Sigmoid colon (tissue), 4 donors: ENCODE results near the gene AQP5.

Experiments
- EP300 ChIP-seq, 4 donors: sonication (generic); formaldehyde crosslinking; IDR thresholded peaks; one replicate each; pipeline ENCODE4 v1.6.1; 2017; ENCODE audit warnings: antibody characterized with exemption in 4 of 4
- POLR2A ChIP-seq, 2 donors: fragments of 450-650 bp; IDR thresholded peaks; one replicate each; pipeline ENCODE4 v1.6.1; 2016; ENCODE audit warnings: antibody characterized with exemption in 2 of 2, mild to moderate bottlenecking in 2 of 2, moderate library complexity in 2 of 2
- POLR2AphosphoS5 ChIP-seq, 4 donors: sonication (generic); formaldehyde crosslinking; IDR thresholded peaks; one replicate each; pipeline ENCODE4 v1.6.1; 2017; ENCODE audit warnings: antibody characterized with exemption in 4 of 4
- TF ChIP-seq, protein P1 (sequence below), 4 experiments: fragments of 450-650 bp in 3 of 4; fragments of 200-600 bp in 1 of 4; IDR thresholded peaks; one replicate each; pipeline ENCODE4 v1.5.1; 2016 to 2019; ENCODE audit warnings: antibody characterized with exemption in 4 of 4, mild to moderate bottlenecking in 3 of 4, moderate library complexity in 2 of 4

DNA sequence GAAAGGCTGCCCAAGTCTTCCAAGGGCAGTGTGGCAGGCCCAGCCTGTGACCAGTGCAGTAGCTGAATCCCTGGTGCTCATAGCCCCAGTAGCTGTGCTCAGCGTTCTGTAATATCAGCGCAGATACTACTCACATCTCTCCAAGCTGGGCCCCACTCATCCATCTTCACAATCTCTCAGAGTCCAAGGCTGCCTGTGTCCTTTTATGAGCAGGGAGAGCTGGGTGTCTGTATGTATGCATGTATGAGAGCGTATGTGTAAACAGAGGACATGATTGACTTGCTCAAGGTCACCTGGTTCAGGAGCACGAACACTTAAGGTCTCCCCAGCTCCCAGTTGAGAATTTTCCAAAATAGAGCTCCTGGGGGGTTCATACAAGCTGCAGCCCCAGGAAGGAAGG lies 16.5 kb downstream of the AQP5 start:
- TF ChIP-seq, protein P1, sequence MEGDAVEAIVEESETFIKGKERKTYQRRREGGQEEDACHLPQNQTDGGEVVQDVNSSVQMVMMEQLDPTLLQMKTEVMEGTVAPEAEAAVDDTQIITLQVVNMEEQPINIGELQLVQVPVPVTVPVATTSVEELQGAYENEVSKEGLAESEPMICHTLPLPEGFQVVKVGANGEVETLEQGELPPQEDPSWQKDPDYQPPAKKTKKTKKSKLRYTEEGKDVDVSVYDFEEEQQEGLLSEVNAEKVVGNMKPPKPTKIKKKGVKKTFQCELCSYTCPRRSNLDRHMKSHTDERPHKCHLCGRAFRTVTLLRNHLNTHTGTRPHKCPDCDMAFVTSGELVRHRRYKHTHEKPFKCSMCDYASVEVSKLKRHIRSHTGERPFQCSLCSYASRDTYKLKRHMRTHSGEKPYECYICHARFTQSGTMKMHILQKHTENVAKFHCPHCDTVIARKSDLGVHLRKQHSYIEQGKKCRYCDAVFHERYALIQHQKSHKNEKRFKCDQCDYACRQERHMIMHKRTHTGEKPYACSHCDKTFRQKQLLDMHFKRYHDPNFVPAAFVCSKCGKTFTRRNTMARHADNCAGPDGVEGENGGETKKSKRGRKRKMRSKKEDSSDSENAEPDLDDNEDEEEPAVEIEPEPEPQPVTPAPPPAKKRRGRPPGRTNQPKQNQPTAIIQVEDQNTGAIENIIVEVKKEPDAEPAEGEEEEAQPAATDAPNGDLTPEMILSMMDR (IDR thresholded peaks at IDR 0.05) = no peak
- TF ChIP-seq POLR2A (IDR thresholded peaks at IDR 0.05) = no peak
- TF ChIP-seq POLR2AphosphoS5 (IDR thresholded peaks at IDR 0.05) = no peak
- no peak for TF ChIP-seq EP300 (IDR thresholded peaks at IDR 0.05)
